ENCODE measurements around the gene UPP2. TPM values are rescaled to one million over a fixed set of nuclear protein-coding genes. Genes with fewer than 3 reads are reported as not detected.

The UPP2 gene
- total and polyA plus RNA-seq, 9 of the 15 experiments (the other 6 are each of a cell fraction or from before 2014, with no cell fraction given): not detected

GRCh38 chr2:158112992-158113391, 11.3 kb downstream of the UPP2 start:
- intact Hi-C loops (cut with micrococcal nuclease): no loop called here
- FAIRE-seq (no peak), DNase-seq (ENCODE audit: extremely low read depth in 1 of 4, low spot score in 3 of 4) (no peak), ATAC-seq (no peak)
- Histone ChIP-seq H3K4me3 (no peak overlapping the region), H3K9ac (ENCODE audit: insufficient read depth in 1 of 2, low read depth in 2 of 2, low read length in 2 of 2) (no peak overlapping the region), H3K9me1 (ENCODE audit: control insufficient read depth, insufficient read depth, low read length) (no peaks in the 10 kb centered on the region), H3K9me3 (replicated peaks; ENCODE audit: control insufficient read depth, insufficient read depth, low read depth, low read length) (no peaks in the 10 kb centered on the region), H3K27me3 (ENCODE audit: control insufficient read depth in 2 of 2, insufficient read depth in 2 of 2, low read length in 2 of 2) (peaks cover 2 to 19% of the 10 kb centered on the region in 2 experiments; a peak in 3 of 5 replicates), H3K79me2 (ENCODE audit: control insufficient read depth, insufficient read depth, low read length) (no peaks in the 10 kb centered on the region), H4K20me1 (replicated peaks; ENCODE audit: control insufficient read depth, insufficient read depth, low read length) (no peaks in the 10 kb centered on the region), H2AFZ (ENCODE audit: low read depth, low read length) (no peak overlapping the region), H3K27ac (ENCODE audit: extremely low read depth, low read depth, low read length) (no peak overlapping the region), H3K4me1 (replicated peaks in 1 of 2; ENCODE audit: control insufficient read depth in 2 of 2, insufficient read depth in 2 of 2, low read length in 2 of 2) (no peaks in the 10 kb centered on the region), H3K4me2 (ENCODE audit: insufficient read depth, low read length) (no peak overlapping the region), H3K36me3 (ENCODE audit: control insufficient read depth, insufficient read depth, low read length) (no peaks in the 10 kb centered on the region)
- in situ Hi-C loops (cut with MboI): no loop called here
- ChIA-PET CTCF (ENCODE audit: low intra/inter-chr PET ratio) (no interaction called here), POLR2A (no interaction called here)
- no TSS peak for BruUV-seq (replicated peaks)
- TF ChIP-seq, protein P1, sequence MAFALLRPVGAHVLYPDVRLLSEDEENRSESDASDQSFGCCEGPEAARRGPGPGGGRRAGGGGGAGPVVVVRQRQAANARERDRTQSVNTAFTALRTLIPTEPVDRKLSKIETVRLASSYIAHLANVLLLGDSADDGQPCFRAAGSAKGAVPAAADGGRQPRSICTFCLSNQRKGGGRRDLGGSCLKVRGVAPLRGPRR (CRISPR knock-in tag; IDR thresholded peaks at IDR 0.05): no peak
- TF ChIP-seq HMG20B (CRISPR knock-in tag; IDR thresholded peaks at IDR 0.05): no peak
- no peak for TF ChIP-seq BRD9 (IDR thresholded peaks at IDR 0.05; ENCODE audit: low read depth, partially characterized antibody)
- no peak for TF ChIP-seq ZNF224 (CRISPR knock-in tag; IDR thresholded peaks at IDR 0.05)
- no peak for TF ChIP-seq ZNF778 (CRISPR knock-in tag; IDR thresholded peaks at IDR 0.05)
- no peak for TF ChIP-seq HNRNPH1 (optimal IDR thresholded peaks at IDR 0.05; ENCODE audit: low read depth, low read length)
- no peak for TF ChIP-seq XRCC4 (IDR thresholded peaks at IDR 0.05; ENCODE audit: extremely low read depth, insufficient read depth, insufficient read length)
- TF ChIP-seq ZNF445 (CRISPR knock-in tag; IDR thresholded peaks at IDR 0.05; ENCODE audit: low read depth): no peak
- TF ChIP-seq SP2 (IDR thresholded peaks at IDR 0.05; ENCODE audit: extremely low read depth, low read depth, low read length, poor library complexity, severe bottlenecking): no peak
- TF ChIP-seq NR2C2 (CRISPR knock-in tag; IDR thresholded peaks at IDR 0.05): no peak
- TF ChIP-seq NR2C2 (tag; IDR thresholded peaks at IDR 0.05): no peak
- no peak for TF ChIP-seq ZNF780A (CRISPR knock-in tag; IDR thresholded peaks at IDR 0.05)
- TF ChIP-seq, protein P2, sequence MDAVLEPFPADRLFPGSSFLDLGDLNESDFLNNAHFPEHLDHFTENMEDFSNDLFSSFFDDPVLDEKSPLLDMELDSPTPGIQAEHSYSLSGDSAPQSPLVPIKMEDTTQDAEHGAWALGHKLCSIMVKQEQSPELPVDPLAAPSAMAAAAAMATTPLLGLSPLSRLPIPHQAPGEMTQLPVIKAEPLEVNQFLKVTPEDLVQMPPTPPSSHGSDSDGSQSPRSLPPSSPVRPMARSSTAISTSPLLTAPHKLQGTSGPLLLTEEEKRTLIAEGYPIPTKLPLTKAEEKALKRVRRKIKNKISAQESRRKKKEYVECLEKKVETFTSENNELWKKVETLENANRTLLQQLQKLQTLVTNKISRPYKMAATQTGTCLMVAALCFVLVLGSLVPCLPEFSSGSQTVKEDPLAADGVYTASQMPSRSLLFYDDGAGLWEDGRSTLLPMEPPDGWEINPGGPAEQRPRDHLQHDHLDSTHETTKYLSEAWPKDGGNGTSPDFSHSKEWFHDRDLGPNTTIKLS (IDR thresholded peaks at IDR 0.05; ENCODE audit: borderline replicate concordance, low read depth): no peak
- TF ChIP-seq PCBP2 (IDR thresholded peaks at IDR 0.05; ENCODE audit: low read depth, low read length, poor library complexity, severe bottlenecking): no peak
- TF ChIP-seq MCM3 (IDR thresholded peaks at IDR 0.05): no peak
- TF ChIP-seq ZSCAN29 (IDR thresholded peaks at IDR 0.05): no peak
- 4% methylated on average over 4 of the region's 4 CpGs for WGBS (ENCODE audit: insufficient coverage, low coverage, missing lambda C conversion rate)

Data from K562 (cell line).